ENCODE data around the gene ZIC1.

ZIC1 gene

GRCh38 chr3:147408188-147409100, 721 bp upstream of the ZIC1 start:
- DNase-seq (ENCODE audit: extremely low read depth in 1 of 2, low read depth in 1 of 2) = no peak

GRCh38 chr3:147410116-147410525, 956 bp downstream of the ZIC1 start:
- DNase-seq (ENCODE audit: extremely low read depth in 1 of 2, low read depth in 1 of 2) = no peak

- DNase-seq (ENCODE audit: extremely low read depth in 1 of 2, low read depth in 1 of 2) = no peak
Observed at GRCh38 chr3:147410526-147411237, 1.5 kb downstream of the ZIC1 start.

- DNase-seq (ENCODE audit: extremely low read depth in 1 of 2, low read depth in 1 of 2) = no peak
Observed at GRCh38 chr3:147411238-147411814, 2.2 kb downstream of the ZIC1 start.

- no peak for DNase-seq (ENCODE audit: extremely low read depth in 1 of 2, low read depth in 1 of 2)
Observed at GRCh38 chr3:147411815-147412241, 2.7 kb downstream of the ZIC1 start.

GRCh38 chr3:147412261-147412916, 3.2 kb downstream of the ZIC1 start:
- no peak for DNase-seq (ENCODE audit: extremely low read depth in 1 of 2, low read depth in 1 of 2)

- no peak for DNase-seq (ENCODE audit: extremely low read depth in 1 of 2, low read depth in 1 of 2)
Observed at GRCh38 chr3:147412917-147413685, 3.9 kb downstream of the ZIC1 start.

- no peak for DNase-seq (ENCODE audit: extremely low read depth in 1 of 2, low read depth in 1 of 2)
Observed at GRCh38 chr3:147413686-147414389, 4.7 kb downstream of the ZIC1 start.

- DNase-seq (ENCODE audit: extremely low read depth in 1 of 2, low read depth in 1 of 2) = no peak
Observed at GRCh38 chr3:147414390-147415138, 5.4 kb downstream of the ZIC1 start.

- no peak for DNase-seq (ENCODE audit: extremely low read depth in 1 of 2, low read depth in 1 of 2)
Observed at GRCh38 chr3:147415286-147415685, 6.1 kb downstream of the ZIC1 start.

GRCh38 chr3:147415874-147416273, 6.7 kb downstream of the ZIC1 start:
- DNase-seq (ENCODE audit: extremely low read depth in 1 of 2, low read depth in 1 of 2) = no peak

- no peak for DNase-seq (ENCODE audit: extremely low read depth in 1 of 2, low read depth in 1 of 2)
Observed at GRCh38 chr3:147416931-147417330, 7.8 kb downstream of the ZIC1 start.

GRCh38 chr3:147417551-147418295, 8.6 kb downstream of the ZIC1 start:
- no peak for DNase-seq (ENCODE audit: extremely low read depth in 1 of 2, low read depth in 1 of 2)

GRCh38 chr3:147418371-147418781, 9.2 kb downstream of the ZIC1 start:
- no peak for DNase-seq (ENCODE audit: extremely low read depth in 1 of 2, low read depth in 1 of 2)

- no peak for DNase-seq (ENCODE audit: extremely low read depth in 1 of 2, low read depth in 1 of 2)
Observed at GRCh38 chr3:147418808-147419701, 9.9 kb downstream of the ZIC1 start.

- no peak for DNase-seq (ENCODE audit: extremely low read depth in 1 of 2, low read depth in 1 of 2)
Observed at GRCh38 chr3:147419781-147420224, 10.6 kb downstream of the ZIC1 start.

Measured in activated CD8-positive, alpha-beta memory T cell treated with anti-CD3 and anti-CD28 coated beads for 1 hour (primary cell).